Activated CD4-positive, alpha-beta T cell treated with anti-CD3 and anti-CD28 coated beads for 36 hours (primary cell): ENCODE measurements around the gene NUAK1. TPM values are rescaled to one million over a fixed set of nuclear protein-coding genes. Genes with fewer than 3 reads are reported as not detected.

ENCODE experiments used
- ATAC-seq: fragments of 200-7000 bp; cut with Tn5 transposase; one replicate; pipeline ENCODE4 v1.10.0; 2021; ENCODE audit warnings: mild to moderate bottlenecking, moderate library complexity
- CTCF ChIA-PET: fragments of 350-600 bp; sonication (Branson Sonifier 250); formaldehyde crosslinking; loops from one replicate; lab custom pipeline; 2021; ENCODE audit warnings: antibody characterized with exemption; lab: Charles Lee
- POLR2A ChIA-PET: fragments of 350-600 bp; sonication (Branson Sonifier 250); formaldehyde crosslinking; loops from one replicate; lab custom pipeline; 2021; ENCODE audit warnings: antibody characterized with exemption, inconsistent platforms; lab: Charles Lee
- DNase-seq: peaks from one replicate; pipeline ENCODE4 v3.0.0-alpha.2; 2020
- H3K27ac Mint-ChIP-seq: one replicate; pipeline ENCODE4 v1.8.0; 2021; ENCODE audit warnings: mixed read lengths
- H3K27me3 Mint-ChIP-seq: one replicate; pipeline ENCODE4 v1.8.0; 2021; ENCODE audit warnings: mixed read lengths
- H3K36me3 Mint-ChIP-seq: one replicate; pipeline ENCODE4 v1.8.0; 2021; ENCODE audit warnings: low read depth, mixed read lengths
- H3K4me1 Mint-ChIP-seq: one replicate; pipeline ENCODE4 v1.8.0; 2021; ENCODE audit warnings: mixed read lengths
- H3K4me3 Mint-ChIP-seq: one replicate; pipeline ENCODE4 v1.8.0; 2021; ENCODE audit warnings: mild to moderate bottlenecking, moderate library complexity, mixed read lengths
- H3K9me3 Mint-ChIP-seq: one replicate; pipeline ENCODE4 v1.8.0; 2021; ENCODE audit warnings: low read depth, mixed read lengths
- intact Hi-C, 2 experiments: fragments of 100-400 bp; cut with DNase I in 1 of 2; cut with micrococcal nuclease in 1 of 2; formaldehyde crosslinking; loops; one replicate each; pipeline versions ENCODE4 v1.14.2 to v1.15.1; 2022 to 2024; cut with DNase I, micrococcal nuclease
- total RNA-seq, 2 experiments: library from RNA; stranded (reverse); gene quantifications; one replicate each; pipeline ENCODE4 v1.2.3, GENCODE V29; 2021

The NUAK1 gene
- total RNA-seq, 2 experiments from 2014 or later, result not detected

GRCh38 chr12:106128585-106129328 is 10.0 kb downstream of the NUAK1 start:
- Mint-ChIP-seq H3K27me3 (peaks cover 17% of the 10 kb centered on the region), H3K36me3 (no peaks in the 10 kb centered on the region), H3K27ac (no peak overlapping the region), H3K9me3 (no peaks in the 10 kb centered on the region), H3K4me3 (no peak overlapping the region), H3K4me1 (no peaks in the 10 kb centered on the region)
- DNase-seq (no peak), ATAC-seq (no peak)
- ChIA-PET POLR2A (interaction anchor here (0.6 kb wide), 1 partner anchor 518 kb away, joined by 5 read pairs; no protein-coding TSS in a partner anchor), CTCF (interaction anchor here (0.7 kb wide), 1 partner anchor 9 kb away, joined by 3 read pairs; no protein-coding TSS in a partner anchor)
- intact Hi-C loops, result no loop called here

DNA sequence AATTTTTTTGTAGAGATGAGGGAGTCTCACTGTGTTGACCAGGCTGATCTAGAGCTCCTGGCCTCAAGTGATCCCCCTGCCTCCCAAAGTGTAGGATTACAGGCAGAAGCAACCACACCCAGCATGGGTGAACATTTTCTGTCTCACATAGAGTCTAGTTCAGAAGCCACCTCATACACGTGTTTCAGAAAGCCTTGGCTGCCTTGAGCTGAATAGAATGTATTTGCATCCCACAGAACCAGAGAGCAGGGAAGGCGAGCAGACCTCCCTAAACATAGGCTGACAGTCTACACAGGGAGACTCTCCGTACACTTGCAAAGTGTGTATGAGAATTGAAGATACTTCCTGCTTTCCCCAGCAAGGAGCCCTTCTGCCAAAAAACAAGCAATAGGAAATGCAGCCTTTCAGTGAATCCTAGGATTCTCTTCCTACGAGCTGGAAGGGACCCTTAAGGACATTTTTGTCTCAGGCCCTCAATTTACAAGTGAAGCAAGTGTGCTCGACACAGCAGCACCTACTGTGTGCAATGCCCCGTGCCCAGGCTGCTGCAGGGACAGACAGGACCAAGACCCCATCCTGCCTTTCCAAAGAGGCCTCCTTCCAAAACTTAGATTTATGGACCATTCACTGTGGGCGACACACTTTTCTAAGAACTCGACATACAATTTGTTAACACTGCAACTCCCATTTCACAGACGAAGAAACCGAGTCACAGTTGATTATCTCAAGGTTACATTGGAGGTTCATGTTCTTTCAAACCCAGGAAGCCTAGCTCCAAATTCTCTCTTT is 11.2 kb downstream of the NUAK1 start:
- CTCF ChIA-PET, result interaction anchor here (1.2 kb wide), 1 partner anchor 452 kb away, joined by 3 read pairs; no protein-coding TSS in a partner anchor
- intact Hi-C loops, result no loop called here
- H3K4me3 Mint-ChIP-seq, result no peak overlapping the region

GRCh38 chr12:106126441-106127337 is 12.1 kb downstream of the NUAK1 start:
- ChIA-PET CTCF (interaction anchor here (0.7 to 1.2 kb wide), 5 partner anchors 9 to 451 kb away, joined by 3 to 5 read pairs (median 3); no protein-coding TSS in a partner anchor), POLR2A (no interaction called here)
- Mint-ChIP-seq H3K9me3 (no peaks in the 10 kb centered on the region), H3K36me3 (no peaks in the 10 kb centered on the region), H3K27me3 (peaks cover 10% of the 10 kb centered on the region), H3K4me3 (no peak overlapping the region), H3K27ac (no peak overlapping the region), H3K4me1 (no peaks in the 10 kb centered on the region)
- intact Hi-C loops, result no loop called here
- no peak for DNase-seq
- ATAC-seq, result no peak

More for the DNA sequence above, 11.2 kb downstream of the NUAK1 start:
- DNase-seq, result no peak
- Mint-ChIP-seq H3K27me3 (peaks cover 11% of the 10 kb centered on the region), H3K27ac (no peak overlapping the region), H3K4me1 (no peaks in the 10 kb centered on the region), H3K9me3 (no peaks in the 10 kb centered on the region), H3K36me3 (no peaks in the 10 kb centered on the region)
- POLR2A ChIA-PET, result no interaction called here
- ATAC-seq, result no peak

DNA sequence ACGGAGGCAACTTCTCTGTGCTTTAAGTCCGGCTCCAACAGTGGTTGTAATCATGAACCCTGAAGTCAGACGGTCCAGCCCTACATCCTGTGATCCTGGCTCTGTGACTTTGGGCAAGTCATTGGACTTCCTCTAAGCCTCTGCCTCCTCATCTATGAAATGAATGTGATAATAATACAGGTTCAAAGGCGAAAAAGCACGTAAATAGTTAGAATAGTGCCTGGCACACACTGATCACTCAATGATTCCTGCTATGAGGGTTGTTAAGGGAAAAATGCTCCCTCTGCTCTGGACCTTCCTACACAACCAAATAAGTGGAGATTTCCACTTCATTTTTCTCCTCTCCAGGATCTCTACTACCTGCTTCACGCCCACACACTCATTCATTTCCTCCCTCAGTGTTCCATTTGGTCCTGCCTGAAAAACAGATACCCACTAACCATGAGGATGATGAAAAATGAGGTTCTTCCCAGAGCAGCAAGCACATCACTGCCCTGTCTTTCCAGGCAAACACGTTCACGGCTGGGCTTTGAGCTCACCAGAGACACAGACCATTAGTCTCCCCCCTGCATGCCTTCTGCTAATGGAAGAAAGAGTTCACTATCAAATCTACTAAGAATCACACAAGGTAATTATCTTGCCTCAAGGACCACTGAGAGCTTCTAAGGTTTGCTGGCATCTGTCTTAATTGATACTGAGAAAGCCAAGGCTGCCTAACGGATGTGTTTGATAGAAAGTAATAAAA is 13.2 kb downstream of the NUAK1 start:
- Mint-ChIP-seq H3K4me3 (no peak overlapping the region), H3K4me1 (no peaks in the 10 kb centered on the region), H3K27me3 (peaks cover 8% of the 10 kb centered on the region), H3K27ac (no peak overlapping the region), H3K9me3 (no peaks in the 10 kb centered on the region), H3K36me3 (no peaks in the 10 kb centered on the region)
- POLR2A ChIA-PET, result no interaction called here
- DNase-seq (no peak), ATAC-seq (no peak)
- CTCF ChIA-PET, result no interaction called here
- intact Hi-C loops, result no loop called here

GRCh38 chr12:106123551-106124081 is 15.1 kb downstream of the NUAK1 start:
- CTCF ChIA-PET, result interaction anchor here (0.7 to 0.8 kb wide), 4 partner anchors 9 to 866 kb away, joined by 3 to 4 read pairs (median 3); no protein-coding TSS in a partner anchor
- no peak for ATAC-seq

GRCh38 chr12:106123110-106123509 is 15.6 kb downstream of the NUAK1 start:
- intact Hi-C loops, result no loop called here
- H3K36me3 Mint-ChIP-seq, result no peaks in the 10 kb centered on the region
- ChIA-PET POLR2A (no interaction called here), CTCF (interaction anchor here (0.8 kb wide), 2 partner anchors 10 to 25 kb away, joined by 3 read pairs; no protein-coding TSS in a partner anchor)
- no peak for ATAC-seq
- DNase-seq, result no peak
- H3K9me3 Mint-ChIP-seq, result no peaks in the 10 kb centered on the region
- H3K27me3 Mint-ChIP-seq, result peaks cover 8% of the 10 kb centered on the region
- H3K4me3 Mint-ChIP-seq, result no peak overlapping the region
- no peak overlapping the region for H3K27ac Mint-ChIP-seq
- H3K4me1 Mint-ChIP-seq, result no peaks in the 10 kb centered on the region

More at GRCh38 chr12:106123551-106124081, 15.1 kb downstream of the NUAK1 start:
- intact Hi-C loops, result no loop called here
- Mint-ChIP-seq H3K36me3 (no peaks in the 10 kb centered on the region), H3K4me3 (no peak overlapping the region), H3K9me3 (no peaks in the 10 kb centered on the region), H3K27ac (no peak overlapping the region), H3K27me3 (peaks cover 8% of the 10 kb centered on the region), H3K4me1 (no peaks in the 10 kb centered on the region)
- POLR2A ChIA-PET, result no interaction called here
- DNase-seq, result no peak

DNA sequence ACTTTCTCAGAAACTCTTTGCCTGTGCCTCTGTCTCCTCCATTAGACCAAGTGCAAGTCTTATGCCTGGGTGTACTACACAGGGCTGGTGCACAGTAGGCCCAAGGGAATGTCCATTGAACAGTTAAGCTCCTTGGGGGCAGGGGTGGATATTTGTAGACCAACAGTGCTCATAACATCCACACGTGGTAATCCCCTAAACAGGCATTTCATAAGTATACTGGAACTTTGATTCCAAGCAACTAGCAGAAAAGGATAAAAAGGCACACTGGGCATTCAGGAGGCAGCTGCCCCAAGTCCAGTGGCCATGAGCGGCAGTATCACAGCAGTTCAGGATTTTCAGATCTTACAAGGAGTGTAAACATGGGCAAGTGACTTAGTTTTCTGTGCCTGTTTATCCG is 16.8 kb downstream of the NUAK1 start:
- Mint-ChIP-seq H3K4me3 (no peak overlapping the region), H3K27ac (no peak overlapping the region)
- CTCF ChIA-PET, result no interaction called here

GRCh38 chr12:106120519-106121105 is 18.1 kb downstream of the NUAK1 start:
- H3K36me3 Mint-ChIP-seq, result no peaks in the 10 kb centered on the region
- ChIA-PET POLR2A (no interaction called here), CTCF (no interaction called here)
- H3K4me1 Mint-ChIP-seq, result no peaks in the 10 kb centered on the region
- H3K4me3 Mint-ChIP-seq, result no peak overlapping the region
- no peak overlapping the region for H3K27ac Mint-ChIP-seq
- ATAC-seq (no peak), DNase-seq (no peak)
- no peaks in the 10 kb centered on the region for H3K9me3 Mint-ChIP-seq
- intact Hi-C loops, result no loop called here
- peaks cover 8% of the 10 kb centered on the region for H3K27me3 Mint-ChIP-seq

More for the DNA sequence above, 16.8 kb downstream of the NUAK1 start:
- Mint-ChIP-seq H3K4me1 (no peaks in the 10 kb centered on the region), H3K9me3 (no peaks in the 10 kb centered on the region), H3K36me3 (no peaks in the 10 kb centered on the region), H3K27me3 (peaks cover 8% of the 10 kb centered on the region)
- ATAC-seq, result no peak
- intact Hi-C loops, result no loop called here
- POLR2A ChIA-PET, result no interaction called here
- no peak for DNase-seq

DNA sequence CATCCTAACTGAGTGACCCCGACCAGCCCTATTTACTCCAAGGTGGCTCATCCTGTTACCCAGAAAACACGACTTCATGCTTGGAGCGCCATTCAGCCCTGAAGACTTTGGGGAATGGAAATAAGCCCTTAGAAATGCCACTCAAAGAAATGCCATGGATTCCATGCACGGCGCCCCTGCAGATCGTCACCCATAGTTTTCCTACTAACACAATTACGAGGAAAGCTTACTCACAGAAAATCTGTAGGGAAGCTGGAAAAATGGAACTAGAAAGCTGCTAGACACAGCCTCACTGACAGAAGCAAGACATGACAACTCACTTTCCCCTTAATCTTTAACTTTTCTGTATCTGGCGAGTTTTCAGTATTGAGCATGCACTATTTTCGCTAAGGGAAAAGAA is 19.5 kb downstream of the NUAK1 start:
- Mint-ChIP-seq H3K9me3 (no peaks in the 10 kb centered on the region), H3K36me3 (no peaks in the 10 kb centered on the region), H3K27me3 (peaks cover 8% of the 10 kb centered on the region), H3K4me3 (no peak overlapping the region), H3K4me1 (no peaks in the 10 kb centered on the region), H3K27ac (no peak overlapping the region)
- ATAC-seq (no peak), DNase-seq (no peak)
- CTCF ChIA-PET, result interaction anchor here (0.5 to 0.6 kb wide), 2 partner anchors 756 to 1048 kb away, joined by 3 read pairs; no protein-coding TSS in a partner anchor
- intact Hi-C loops, result no loop called here
- POLR2A ChIA-PET, result no interaction called here
